Breast epithelium (tissue), 3 donors: Measurements from ENCODE around the gene SGTA.

Experiments
- POLR2A ChIP-seq: fragments of 450-650 bp; IDR thresholded peaks from one replicate; pipeline ENCODE4 v1.6.1; 2016; ENCODE audit warnings: antibody characterized with exemption, mild to moderate bottlenecking, moderate library complexity
- POLR2AphosphoS5 ChIP-seq, 3 donors: sonication (generic); formaldehyde crosslinking; IDR thresholded peaks; one replicate each; pipeline ENCODE4 v1.6.1; 2017; ENCODE audit warnings: antibody characterized with exemption in 3 of 3
- TF ChIP-seq, protein P1 (sequence below), 3 donors: fragments of 450-650 bp; IDR thresholded peaks; one replicate each; pipeline ENCODE4 v1.5.1; 2016 to 2017; ENCODE audit warnings: antibody characterized with exemption in 3 of 3, mild to moderate bottlenecking in 3 of 3, moderate library complexity in 3 of 3

- TF ChIP-seq, protein P1, sequence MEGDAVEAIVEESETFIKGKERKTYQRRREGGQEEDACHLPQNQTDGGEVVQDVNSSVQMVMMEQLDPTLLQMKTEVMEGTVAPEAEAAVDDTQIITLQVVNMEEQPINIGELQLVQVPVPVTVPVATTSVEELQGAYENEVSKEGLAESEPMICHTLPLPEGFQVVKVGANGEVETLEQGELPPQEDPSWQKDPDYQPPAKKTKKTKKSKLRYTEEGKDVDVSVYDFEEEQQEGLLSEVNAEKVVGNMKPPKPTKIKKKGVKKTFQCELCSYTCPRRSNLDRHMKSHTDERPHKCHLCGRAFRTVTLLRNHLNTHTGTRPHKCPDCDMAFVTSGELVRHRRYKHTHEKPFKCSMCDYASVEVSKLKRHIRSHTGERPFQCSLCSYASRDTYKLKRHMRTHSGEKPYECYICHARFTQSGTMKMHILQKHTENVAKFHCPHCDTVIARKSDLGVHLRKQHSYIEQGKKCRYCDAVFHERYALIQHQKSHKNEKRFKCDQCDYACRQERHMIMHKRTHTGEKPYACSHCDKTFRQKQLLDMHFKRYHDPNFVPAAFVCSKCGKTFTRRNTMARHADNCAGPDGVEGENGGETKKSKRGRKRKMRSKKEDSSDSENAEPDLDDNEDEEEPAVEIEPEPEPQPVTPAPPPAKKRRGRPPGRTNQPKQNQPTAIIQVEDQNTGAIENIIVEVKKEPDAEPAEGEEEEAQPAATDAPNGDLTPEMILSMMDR (IDR thresholded peaks at IDR 0.05): no peak
- TF ChIP-seq POLR2A: no peak
- no peak for TF ChIP-seq POLR2AphosphoS5 (IDR thresholded peaks at IDR 0.05)
Measured at GRCh38 chr19:2723345-2723715, 59.7 kb downstream of the SGTA start.
